NCI-H146 (cell line): ENCODE measurements around the gene GLIPR1.
"Not testable (repeated sequence)": the region's sequence is repeated elsewhere in the genome, so short reads cannot be mapped to it uniquely, and the experiment has no call there.

Experiments used
- DNase-seq: peaks from one replicate; lab custom pipeline; 2025; lab: John Stamatoyannopoulos, UW

The GLIPR1 gene

GRCh38 chr12:75474116-75474515, 6.4 kb upstream of the GLIPR1 start:
- no peak for DNase-seq

DNA sequence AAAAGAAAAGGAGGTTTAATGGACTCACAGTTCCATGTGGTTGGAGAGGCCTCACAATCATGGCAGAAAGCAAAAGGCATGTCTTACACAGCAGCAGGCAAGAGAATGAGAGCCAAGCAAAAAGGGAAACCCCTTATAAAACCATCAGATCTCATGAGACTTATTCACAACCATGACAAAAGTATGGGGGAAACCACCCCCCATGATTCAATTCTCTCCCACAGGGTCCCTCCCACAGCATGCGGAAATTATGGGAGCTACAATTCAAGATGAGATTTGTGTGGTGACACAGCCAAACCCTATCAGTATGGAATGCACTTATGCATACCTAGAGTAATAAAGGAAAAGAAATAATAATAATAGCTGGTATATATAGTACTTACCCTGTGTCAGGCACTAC, 4.5 kb upstream of the GLIPR1 start:
- DNase-seq, result no peak

DNA sequence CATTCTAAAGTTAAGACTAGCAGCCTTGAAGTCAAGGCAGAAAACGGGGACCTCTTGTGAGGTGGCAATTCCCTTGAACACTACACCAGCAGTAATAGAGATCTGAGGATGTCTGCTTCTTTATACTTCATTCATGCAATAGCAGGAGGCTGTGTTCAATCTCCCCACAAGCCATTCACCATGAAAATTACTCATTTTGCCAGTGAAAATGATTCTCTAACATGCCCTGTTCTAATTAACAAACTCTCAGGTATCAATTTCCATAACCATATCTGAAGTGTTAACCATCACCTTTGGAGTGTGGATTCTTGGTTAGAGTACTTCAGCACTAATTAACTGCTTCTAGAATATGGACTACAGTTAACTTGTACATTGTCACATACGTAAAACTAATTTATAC, 3.4 kb upstream of the GLIPR1 start:
- no peak for DNase-seq

- no peak for DNase-seq
These were observed 2.3 kb upstream of the GLIPR1 start for GRCh38 chr12:75478116-75478794.

DNA sequence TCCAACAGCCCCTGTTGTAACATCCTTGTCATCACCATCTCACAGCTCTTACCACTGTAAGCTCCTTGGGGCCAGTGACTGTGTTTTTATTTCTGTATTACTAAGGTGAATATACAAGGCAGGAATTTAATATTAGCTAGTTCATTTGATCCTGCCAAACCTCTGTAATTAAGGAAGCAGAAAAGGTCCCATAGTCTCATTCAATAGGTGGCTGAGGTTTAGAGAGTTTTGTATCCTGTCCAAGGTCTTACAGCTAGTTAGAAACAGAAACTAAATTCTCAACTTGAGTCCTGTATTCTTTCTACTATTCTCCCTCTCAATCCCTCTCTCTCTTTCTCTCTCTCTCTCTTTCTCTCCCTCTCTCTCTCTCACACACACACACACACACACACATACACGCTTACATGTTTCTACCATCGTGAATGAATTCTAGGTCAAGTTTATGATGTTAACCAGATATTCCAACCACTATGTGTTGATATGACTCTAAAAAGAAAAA, 543 bp upstream of the GLIPR1 start:
- DNase-seq, result no peak

DNA sequence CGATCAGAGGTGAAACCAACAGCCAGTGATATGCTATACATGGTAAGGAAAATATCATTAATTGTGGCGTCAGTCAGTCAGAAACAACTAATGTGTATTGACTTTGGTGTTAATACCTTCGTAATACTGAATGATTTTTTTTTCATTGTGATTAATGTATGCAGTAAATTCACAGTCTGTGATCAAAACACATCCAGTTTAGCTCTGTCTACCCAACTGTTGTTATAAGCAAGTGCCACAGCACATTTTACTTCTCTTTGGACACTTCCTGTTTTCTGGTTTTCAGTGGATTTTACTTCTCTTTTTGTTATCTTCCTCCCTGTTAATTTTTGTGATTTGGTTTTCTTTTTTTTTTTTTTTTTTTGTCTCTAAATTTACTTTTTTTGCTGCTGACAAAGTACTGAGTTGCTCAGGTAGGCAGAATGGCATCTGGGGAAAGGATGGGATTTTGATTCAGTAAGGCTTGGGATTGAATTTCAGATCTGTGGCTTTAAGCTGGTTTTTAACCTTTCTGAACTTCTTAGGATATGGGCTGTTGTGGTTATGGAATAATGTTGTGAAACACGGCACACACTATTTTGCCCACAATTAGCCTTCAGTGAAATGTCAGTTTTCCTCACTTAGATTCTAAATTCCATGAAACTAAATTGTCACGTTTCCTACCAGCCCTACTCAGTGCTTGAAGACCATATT, 604 bp downstream of the GLIPR1 start:
- DNase-seq, result no peak

DNA sequence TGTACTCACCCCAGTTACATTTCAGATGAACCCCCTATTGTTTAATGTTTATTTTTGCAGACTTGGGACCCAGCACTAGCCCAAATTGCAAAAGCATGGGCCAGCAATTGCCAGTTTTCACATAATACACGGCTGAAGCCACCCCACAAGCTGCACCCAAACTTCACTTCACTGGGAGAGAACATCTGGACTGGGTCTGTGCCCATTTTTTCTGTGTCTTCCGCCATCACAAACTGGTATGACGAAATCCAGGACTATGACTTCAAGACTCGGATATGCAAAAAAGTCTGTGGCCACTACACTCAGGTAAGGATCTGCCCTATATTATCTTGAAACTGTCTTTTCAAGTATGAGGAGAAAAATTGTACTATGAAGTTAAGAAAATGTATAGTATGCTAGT, 1.2 kb downstream of the GLIPR1 start:
- DNase-seq, result no peak

- DNase-seq, result no peak
These were observed 2.1 kb downstream of the GLIPR1 start for GRCh38 chr12:75482646-75483045.

GRCh38 chr12:75483431-75483830, 2.9 kb downstream of the GLIPR1 start:
- no peak for DNase-seq

GRCh38 chr12:75484450-75484849, 3.9 kb downstream of the GLIPR1 start:
- DNase-seq, result not testable (repeated sequence)

DNA sequence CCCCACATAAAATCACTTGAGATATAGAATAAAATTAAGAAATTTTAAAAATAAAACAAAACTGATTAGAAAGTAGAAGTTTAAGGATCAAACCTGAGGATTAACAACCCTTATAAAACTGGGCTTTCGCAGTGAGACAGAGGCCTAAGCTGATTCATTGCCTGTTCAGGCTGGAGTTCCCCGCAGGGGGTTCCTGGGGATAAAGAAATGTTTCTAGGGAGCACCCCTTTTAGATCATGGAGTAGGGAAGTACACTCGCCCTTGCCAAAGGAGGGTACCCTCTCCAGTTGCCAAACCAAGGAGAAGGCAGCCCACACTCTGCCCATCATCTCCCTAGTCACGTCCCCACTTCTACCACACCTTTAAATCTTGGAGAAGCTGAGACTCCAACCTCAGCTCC, 6.8 kb downstream of the GLIPR1 start:
- DNase-seq, result no peak

GRCh38 chr12:75488553-75488952, 8.0 kb downstream of the GLIPR1 start:
- DNase-seq, result no peak

GRCh38 chr12:75489187-75489586, 8.6 kb downstream of the GLIPR1 start:
- no peak for DNase-seq

DNA sequence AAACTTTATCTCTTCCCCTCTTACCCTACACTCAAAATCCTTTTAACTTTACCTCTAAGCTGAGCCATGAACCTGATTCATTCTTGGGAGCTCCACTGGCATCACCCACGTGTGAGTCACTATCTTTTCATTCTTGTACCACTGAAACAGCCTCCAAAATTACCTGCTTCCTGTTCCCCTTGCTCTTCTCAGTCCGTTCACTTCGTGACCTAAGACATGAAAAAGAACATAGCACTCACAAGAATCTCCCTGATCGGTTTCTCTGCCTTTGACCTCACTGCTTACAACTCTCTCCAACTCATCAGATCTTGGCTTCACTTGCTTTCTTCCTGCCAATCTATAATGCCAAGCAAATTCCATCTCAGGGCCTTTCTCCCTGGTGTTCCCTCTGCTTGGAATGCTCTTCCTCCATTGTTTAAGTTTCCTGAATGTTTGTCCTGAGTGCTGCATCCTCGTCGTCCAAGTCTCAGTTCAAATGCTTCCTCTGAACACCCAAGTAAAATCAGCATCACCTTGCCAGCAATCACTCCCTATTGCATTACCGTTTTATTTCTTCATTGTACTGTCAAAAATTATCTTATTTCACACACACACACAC, 9.2 kb downstream of the GLIPR1 start:
- no peak for DNase-seq

- DNase-seq, result no peak
These were observed 10.6 kb downstream of the GLIPR1 start for GRCh38 chr12:75491169-75491568.

GRCh38 chr12:75503459-75503858, 22.9 kb downstream of the GLIPR1 start:
- no peak for DNase-seq

DNA sequence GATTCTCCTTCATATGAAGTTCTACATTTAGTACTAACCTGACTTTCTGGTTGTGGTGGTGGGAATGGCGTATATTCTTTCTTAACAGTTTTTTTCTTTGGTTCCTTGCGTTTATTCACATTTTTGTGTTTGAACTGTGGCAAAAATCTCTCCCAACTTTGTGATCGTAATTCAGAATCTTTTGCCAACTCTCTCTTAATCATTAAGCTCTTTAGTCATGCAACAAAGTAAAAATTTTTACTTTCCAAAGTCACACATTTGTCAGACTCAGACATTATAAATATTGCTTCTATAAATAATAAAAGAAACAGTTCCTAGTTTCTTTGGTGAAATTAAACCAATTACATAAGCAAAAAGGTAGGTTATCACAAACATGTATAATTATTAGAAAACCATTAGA, 23.3 kb downstream of the GLIPR1 start:
- DNase-seq, result no peak

DNA sequence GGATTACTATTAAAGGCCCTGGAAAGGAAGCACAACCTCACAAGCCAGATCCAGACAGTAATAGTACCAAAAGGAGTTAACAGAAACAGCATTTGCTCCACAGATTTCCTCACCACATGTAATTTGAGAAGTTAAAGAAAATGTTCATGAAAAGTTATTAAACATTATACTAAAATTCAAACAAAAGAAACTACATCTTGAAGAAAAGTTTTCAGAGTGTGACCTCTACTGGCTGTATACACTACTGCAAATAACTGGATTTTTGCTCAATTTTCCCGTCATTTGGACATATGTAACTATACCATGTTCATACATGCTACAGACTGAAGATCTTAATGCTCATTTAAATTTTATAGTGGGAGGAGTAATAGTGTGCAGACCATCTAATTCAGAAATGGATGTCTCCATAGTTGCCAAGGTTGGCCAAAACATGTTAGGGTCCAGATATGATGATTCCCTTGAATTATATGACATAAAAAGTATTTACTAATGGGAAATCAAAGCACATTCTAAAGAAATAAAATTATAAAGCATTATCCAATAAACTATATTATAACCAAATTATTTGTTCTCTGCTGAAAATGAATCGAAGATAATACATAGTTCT, 25.3 kb downstream of the GLIPR1 start:
- DNase-seq, result no peak

DNA sequence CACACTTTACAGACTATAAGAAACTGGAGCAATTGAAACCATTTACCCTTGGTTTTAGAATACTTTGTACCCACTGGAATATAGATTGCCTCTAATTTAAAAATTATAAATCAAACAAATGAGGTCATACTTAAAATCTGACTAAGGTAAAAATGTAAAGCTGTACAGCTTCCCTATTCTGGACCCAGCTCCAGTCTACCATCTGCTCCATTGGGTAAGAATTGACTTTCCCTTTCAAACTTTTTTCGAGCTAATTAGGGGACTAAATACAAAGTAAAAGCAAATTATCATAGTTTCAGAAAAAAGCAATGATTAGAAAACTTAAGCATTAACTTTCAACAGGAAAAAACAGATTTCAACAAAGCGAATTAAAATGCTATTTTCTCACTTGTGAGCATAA, 26.5 kb downstream of the GLIPR1 start:
- DNase-seq, result no peak

DNA sequence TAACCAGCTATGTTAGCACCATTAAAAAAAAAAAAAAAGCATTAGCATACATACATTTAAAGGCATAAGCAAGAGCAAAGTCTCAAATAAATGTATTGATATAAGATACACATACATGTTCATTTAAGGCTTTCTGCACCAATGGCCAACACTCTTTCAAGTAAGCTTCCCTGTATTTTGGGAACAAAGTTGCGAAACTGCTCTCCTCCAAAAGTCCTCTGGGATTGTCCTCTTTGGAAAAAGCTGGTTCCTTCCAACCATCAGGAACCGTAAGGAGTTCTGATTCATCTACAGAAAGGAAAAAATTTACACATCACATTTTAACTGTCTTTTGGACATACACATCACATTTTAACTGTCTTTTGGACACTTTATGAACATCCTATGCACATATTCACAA, 27.6 kb downstream of the GLIPR1 start:
- no peak for DNase-seq

DNA sequence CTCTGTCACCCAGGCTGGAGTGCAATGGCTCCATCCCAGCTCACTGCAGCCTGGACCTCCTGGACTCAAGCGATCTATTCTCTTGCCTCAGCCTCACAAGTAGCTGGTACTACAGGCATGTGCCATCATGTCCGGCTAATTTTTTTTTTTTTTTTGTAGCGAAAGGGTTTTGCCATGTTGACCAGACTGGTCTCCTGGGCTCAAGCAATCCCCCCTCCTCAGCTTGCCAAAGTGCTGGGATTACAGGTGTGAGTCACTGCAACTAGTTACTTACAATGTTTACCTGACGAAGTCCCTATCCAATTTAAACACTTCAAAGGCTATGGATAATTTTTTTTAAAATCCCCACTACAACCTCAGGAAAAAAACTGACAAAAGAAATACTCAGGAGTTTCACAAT, 29.1 kb downstream of the GLIPR1 start:
- DNase-seq, result no peak

- DNase-seq, result peak; percentile 97
These were observed 30.8 kb downstream of the GLIPR1 start, which contains the start of gene KRR1 for GRCh38 chr12:75511116-75512048. Gene KRR1, minus strand, starts transcription at chr12:75511609. Its CDS starts 12 bp downstream, at chr12:75511597.
